Dermis blood vessel endothelial cell (primary cell): ENCODE results near the gene OVCA2. TPM values are rescaled to one million over a fixed set of nuclear protein-coding genes. Genes with fewer than 3 reads are reported as not detected.

Experiments used
- DNase-seq: peaks from one replicate; pipeline ENCODE4 v3.0.0; 2010
- total RNA-seq: library from RNA; depleted of rRNA; stranded (reverse); fragments of >200 nt; gene quantifications from 2 replicates; pipeline ENCODE4 v1.2.3, GENCODE V29; 2014

Gene OVCA2
- total RNA-seq, 1 donor from 2014 or later = 77.1 TPM

GRCh38 chr17:2067048-2067561 is 25.3 kb downstream of the OVCA2 start:
- peak; percentile 51 for DNase-seq

- peak; percentile 89 for DNase-seq
Measured at GRCh38 chr17:2067608-2068024, 25.8 kb downstream of the OVCA2 start.

GRCh38 chr17:2068031-2068518 is 26.3 kb downstream of the OVCA2 start:
- no peak for DNase-seq

GRCh38 chr17:2068519-2069051 is 26.8 kb downstream of the OVCA2 start:
- DNase-seq = peak; percentile 83

GRCh38 chr17:2070241-2071023 is 28.6 kb downstream of the OVCA2 start:
- no peak for DNase-seq

- DNase-seq = no peak
Measured at GRCh38 chr17:2071024-2071385, 29.2 kb downstream of the OVCA2 start.

GRCh38 chr17:2071455-2072281 is 29.8 kb downstream of the OVCA2 start:
- peak; percentile 83 for DNase-seq

GRCh38 chr17:2074919-2075318 is 33.1 kb downstream of the OVCA2 start:
- no peak for DNase-seq

GRCh38 chr17:2075336-2076086 is 33.7 kb downstream of the OVCA2 start:
- DNase-seq = no peak

- no peak for DNase-seq
Measured at GRCh38 chr17:2076087-2076984, 34.5 kb downstream of the OVCA2 start.

GRCh38 chr17:2077040-2077439 is 35.2 kb downstream of the OVCA2 start:
- DNase-seq = no peak

- DNase-seq = no peak
Measured at GRCh38 chr17:2081564-2081963, 39.7 kb downstream of the OVCA2 start.

GRCh38 chr17:2082003-2082781 is 40.4 kb downstream of the OVCA2 start:
- no peak for DNase-seq

GRCh38 chr17:2083613-2084035 is 41.8 kb downstream of the OVCA2 start:
- DNase-seq = no peak

- peak; percentile 62 for DNase-seq
Measured at GRCh38 chr17:2084036-2084765, 42.4 kb downstream of the OVCA2 start.

GRCh38 chr17:2084766-2085647 is 43.2 kb downstream of the OVCA2 start:
- DNase-seq = peak; percentile 88

- peak; percentile 86 for DNase-seq
Measured at GRCh38 chr17:2085648-2085949, 43.8 kb downstream of the OVCA2 start.

GRCh38 chr17:2086306-2086705 is 44.5 kb downstream of the OVCA2 start:
- no peak for DNase-seq
